Endodermal cell (in vitro differentiated cells): ENCODE results near the gene AVPI1. TPM values are rescaled to one million over a fixed set of nuclear protein-coding genes. Genes with fewer than 3 reads are reported as not detected.

ENCODE experiments used
- DNase-seq: peaks from one replicate; pipeline ENCODE4 v3.0.0-alpha.2; 2017
- H3K27ac ChIP-seq: 2 replicates; pipeline ENCODE4 v1.5.1; 2013; ENCODE audit warnings: mild to moderate bottlenecking, low read depth, low read length, moderate library complexity
- H3K27me3 ChIP-seq: 2 replicates; pipeline ENCODE4 v1.6.1; 2013; ENCODE audit warnings: mild to moderate bottlenecking, low read length, moderate library complexity; ENCODE audit not compliant: insufficient read depth, control insufficient read depth, poor library complexity, severe bottlenecking
- H3K36me3 ChIP-seq: 2 replicates; pipeline ENCODE4 v1.7.0; 2013; ENCODE audit warnings: mild to moderate bottlenecking, low read length, moderate library complexity; ENCODE audit not compliant: control insufficient read depth, insufficient read depth
- H3K4me1 ChIP-seq: one replicate; pipeline ENCODE4 v1.7.0; 2013; ENCODE audit warnings: low read length; ENCODE audit not compliant: control insufficient read depth, insufficient read depth
- H3K4me3 ChIP-seq: 2 replicates; pipeline ENCODE4 v1.5.1; 2013; ENCODE audit warnings: mild to moderate bottlenecking, low read length, moderate library complexity
- H3K9ac ChIP-seq: 2 replicates; pipeline ENCODE4 v1.6.1; 2013; ENCODE audit warnings: mild to moderate bottlenecking, low read length, moderate library complexity; ENCODE audit not compliant: poor library complexity, severe bottlenecking; ENCODE audit errors: extremely low read depth
- H3K9me3 ChIP-seq: 2 replicates; pipeline ENCODE4 v1.6.1; 2013; ENCODE audit warnings: mild to moderate bottlenecking, low read length, moderate library complexity; ENCODE audit not compliant: control insufficient read depth
- H3K27ac Mint-ChIP-seq: 2 replicates; pipeline ENCODE4 v1.8.0; 2020; ENCODE audit warnings: mixed read lengths
- H3K27me3 Mint-ChIP-seq: 2 replicates; pipeline ENCODE4 v1.8.0; 2021; ENCODE audit warnings: mild to moderate bottlenecking, mixed read lengths; ENCODE audit not compliant: insufficient read depth
- H3K36me3 Mint-ChIP-seq: 2 replicates; pipeline ENCODE4 v1.8.0; 2020; ENCODE audit warnings: low read depth, mixed read lengths
- H3K4me1 Mint-ChIP-seq: 2 replicates; pipeline ENCODE4 v1.8.0; 2020; ENCODE audit warnings: mixed read lengths
- H3K4me3 Mint-ChIP-seq: 2 replicates; pipeline ENCODE4 v1.8.0; 2020; ENCODE audit warnings: mild to moderate bottlenecking, moderate library complexity, mixed read lengths
- H3K9me3 Mint-ChIP-seq: 2 replicates; pipeline ENCODE4 v1.8.0; 2020; ENCODE audit warnings: mild to moderate bottlenecking, mixed read lengths
- CTCF ChIP-seq: fragments of 200-600 bp; sonication (generic); conservative IDR thresholded peaks from 2 replicates; pipeline ENCODE4 v1.5.0; 2021; ENCODE audit warnings: antibody characterized with exemption, mild to moderate bottlenecking
- WGBS, 2 experiments: methylation state at CpG; one replicate each; pipeline versions ENCODE4 v1.1.5 to v1.1.7; 2013; ENCODE audit warnings: missing lambda C conversion rate in 2 of 2, mixed read lengths in 1 of 2; ENCODE audit not compliant: insufficient coverage in 1 of 2, insufficient read length in 1 of 2; 5-methylcytosine and 5-hydroxymethylcytosine counted together
- total RNA-seq, 2 donors: library from RNA; stranded (reverse); fragmentation: NEBNext Ultra II Directional in 1 of 2; extraction: Animal tissue kit (Norgen Biotek cat#: 25700) in 1 of 2; gene quantifications; 2 replicates in 1 of 2; 3 replicates in 1 of 2; pipeline ENCODE4 v1.2.1, GENCODE V29; 2021

AVPI1 gene
- total RNA-seq, 2 donors from 2014 or later: 3.9 to 4.3 TPM

DNA sequence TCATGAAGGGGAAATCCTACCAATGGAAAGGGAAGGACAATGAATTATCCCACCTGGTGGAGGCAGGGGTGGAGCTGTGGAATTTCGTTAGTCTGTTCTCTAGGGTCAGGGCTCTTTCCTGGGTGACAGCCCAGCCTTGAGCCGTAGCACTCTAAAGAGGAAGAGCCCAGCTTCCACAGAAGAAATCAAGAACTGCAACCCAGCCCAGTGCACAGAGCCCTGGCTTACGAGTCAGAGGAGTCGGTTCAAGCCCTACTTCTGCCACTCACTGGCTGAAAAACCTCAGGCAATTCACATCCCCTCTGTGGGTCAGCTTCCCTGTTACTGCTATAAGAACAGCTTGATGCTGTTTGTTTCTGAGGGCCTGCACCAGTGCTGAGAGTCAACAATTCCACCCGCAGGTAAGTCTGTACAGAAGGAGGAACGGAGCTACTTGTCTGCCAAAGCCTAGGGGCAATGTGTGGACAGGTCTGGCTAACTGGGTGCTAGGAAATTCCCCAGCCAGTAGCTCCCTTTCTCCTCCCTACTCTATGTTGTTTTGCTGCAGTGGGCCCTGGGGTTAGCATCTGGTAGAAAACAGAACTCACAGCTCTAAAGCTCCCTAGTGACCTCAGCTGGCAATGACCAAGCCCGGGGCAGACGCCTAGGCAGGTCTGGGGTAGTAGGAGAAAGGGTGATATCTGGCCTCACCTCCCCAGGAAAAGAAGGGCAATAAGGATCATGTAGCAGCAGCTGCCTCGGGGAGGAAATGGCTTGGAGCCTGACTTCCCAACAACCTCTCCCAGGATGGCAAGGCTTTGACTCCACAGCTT, 3.3 kb downstream of the AVPI1 start:
- H3K4me3 Mint-ChIP-seq: no peak overlapping the region
- 75 to 85% methylated on average over 4 to 9 of the region's 9 CpGs for WGBS, 2 experiments
- H3K27me3 ChIP-seq: no peaks in the 10 kb centered on the region
- H3K36me3 ChIP-seq: no peaks in the 10 kb centered on the region
- no peaks in the 10 kb centered on the region for H3K36me3 Mint-ChIP-seq
- peaks cover 3% of the 10 kb centered on the region for H3K4me1 ChIP-seq
- no peak overlapping the region for H3K9ac ChIP-seq
- H3K27me3 Mint-ChIP-seq: peaks cover 13% of the 10 kb centered on the region
- no peak overlapping the region for H3K4me3 ChIP-seq
- peak overlapping the region; percentile 66 for H3K27ac Mint-ChIP-seq
- H3K4me1 Mint-ChIP-seq: peaks cover 29% of the 10 kb centered on the region
- TF ChIP-seq CTCF: peak; percentile 19
- H3K9me3 Mint-ChIP-seq: no peaks in the 10 kb centered on the region
- DNase-seq: peak; percentile 69
- no peak overlapping the region for H3K27ac ChIP-seq
- H3K9me3 ChIP-seq: no peaks in the 10 kb centered on the region

DNA sequence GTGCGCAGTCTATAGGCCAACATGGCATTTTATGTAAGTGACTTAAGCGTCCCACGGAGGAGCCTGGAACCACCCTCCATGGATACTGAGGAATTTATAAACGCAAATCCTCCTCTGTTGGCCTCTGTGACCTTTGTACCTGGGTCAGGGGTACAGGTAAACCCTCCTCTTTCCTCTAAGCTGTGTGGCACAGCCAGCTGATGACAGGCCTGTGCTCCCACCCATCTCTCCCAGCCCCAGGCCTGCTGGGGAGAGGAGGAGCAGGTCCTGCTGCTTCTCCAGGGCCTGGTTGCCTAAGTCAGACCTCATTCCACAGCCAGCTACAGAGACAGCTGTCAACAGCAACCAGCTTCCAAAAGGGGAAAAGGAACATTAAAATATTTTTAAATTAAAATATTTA, 5.0 kb downstream of the AVPI1 start:
- Histone ChIP-seq H3K9me3 (no peaks in the 10 kb centered on the region), H3K9ac (no peak overlapping the region), H3K27ac (no peak overlapping the region), H3K4me3 (no peak overlapping the region), H3K27me3 (no peaks in the 10 kb centered on the region), H3K4me1 (peaks cover 3% of the 10 kb centered on the region), H3K36me3 (peaks cover 6% of the 10 kb centered on the region)
- peaks cover 19% of the 10 kb centered on the region for H3K4me1 Mint-ChIP-seq
- no peaks in the 10 kb centered on the region for H3K9me3 Mint-ChIP-seq
- peaks cover 5% of the 10 kb centered on the region for H3K27me3 Mint-ChIP-seq
- WGBS, 2 experiments: 95 to 97% methylated on average over 4 of the region's 4 CpGs
- H3K4me3 Mint-ChIP-seq: no peak overlapping the region
- peaks cover 6% of the 10 kb centered on the region for H3K36me3 Mint-ChIP-seq
- H3K27ac Mint-ChIP-seq: no peak overlapping the region
- no peak for TF ChIP-seq CTCF
- no peak for DNase-seq

DNA sequence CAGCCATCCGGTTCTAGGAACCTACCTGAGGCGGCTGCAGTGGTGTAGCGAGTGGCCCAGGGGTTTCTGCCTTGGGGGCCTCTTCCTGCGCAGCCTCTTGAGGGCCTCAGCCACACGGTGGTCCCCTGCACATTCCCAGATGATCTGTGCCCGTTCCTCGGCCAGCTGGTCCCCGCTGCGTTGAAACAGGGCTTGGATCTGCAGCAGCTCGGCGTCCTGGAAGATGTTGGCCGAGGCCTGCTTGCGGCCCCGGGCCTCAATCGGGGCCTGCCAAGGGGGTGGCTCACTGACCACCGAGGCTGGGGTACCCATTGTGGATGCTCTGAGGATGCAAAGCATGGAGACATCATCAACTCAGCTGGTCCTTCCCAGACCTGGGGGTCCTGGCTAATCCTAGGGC, 7.4 kb downstream of the AVPI1 start:
- WGBS, 2 experiments: 94% methylated on average over 15 to 16 of the region's 16 CpGs
- H3K36me3 Mint-ChIP-seq: peaks cover 15% of the 10 kb centered on the region

More for the DNA sequence above, 7.4 kb downstream of the AVPI1 start:
- H3K4me3 Mint-ChIP-seq: no peak overlapping the region
- no peak for DNase-seq
- no peak for TF ChIP-seq CTCF
- no peaks in the 10 kb centered on the region for H3K9me3 Mint-ChIP-seq
- peaks cover 5% of the 10 kb centered on the region for H3K27me3 Mint-ChIP-seq
- H3K4me1 ChIP-seq: peaks cover 3% of the 10 kb centered on the region
- H3K9me3 ChIP-seq: no peaks in the 10 kb centered on the region
- no peak overlapping the region for H3K9ac ChIP-seq
- peaks cover 25% of the 10 kb centered on the region for H3K36me3 ChIP-seq
- H3K4me3 ChIP-seq: no peak overlapping the region
- H3K4me1 Mint-ChIP-seq: peaks cover 19% of the 10 kb centered on the region
- no peaks in the 10 kb centered on the region for H3K27me3 ChIP-seq
- no peak overlapping the region for H3K27ac Mint-ChIP-seq
- no peak overlapping the region for H3K27ac ChIP-seq
